Heart left ventricle (tissue), 13 donors: ENCODE measurements around the gene MRE11.

Experiments used
- CTCF ChIP-seq, 12 donors: fragments of 200-600 bp; sonication (generic) in 4 of 12; IDR thresholded peaks; one replicate each; pipeline versions ENCODE4 v1.5.0 to v1.8.0; 2018 to 2022; ENCODE audit warnings: antibody characterized with exemption in 12 of 12, mild to moderate bottlenecking in 5 of 12
- POLR2A ChIP-seq, 2 donors: fragments of 450-650 bp; IDR thresholded peaks; one replicate each; pipeline ENCODE4 v1.6.1; 2017; ENCODE audit warnings: antibody characterized with exemption in 2 of 2, mild to moderate bottlenecking in 2 of 2, moderate library complexity in 2 of 2
- donor health status: ischemic (EF 13 %, LVEDD 7.1; RV severe dilation, severe dysfunction).
- donor health status: DM: no; HTN: yes; CAD: no.
- donor health status: DM: no; HTN: no; CAD: no.
- donor health status: ischemic (EF 25% LVEDD 6.9; RV normal size, moderate dysfunction).
- donor health status: ischemic (EF 25% LVEDD 5.7; RV mildly dilated, moderate dysfunction).
- donor health status: ischemic (EF 35%, LVEDD 5.7; RV mildly dilated, moderate dysfunction).
- donor health status: nonischemic (EF 11% LVEDD 7.7; RV severe dilation, severe dysfunction).
- donor health status: DM: yes; HTN: yes; CAD: no.
- donor health status: PGD.
- donor health status: ischemic (EF 29% LVEDD 5.4; RV normal size, mild dysfunction).
- donor health status: nonischemic (EF 23%, LVEDD 6.1; RV moderate dilation, normal function).

DNA sequence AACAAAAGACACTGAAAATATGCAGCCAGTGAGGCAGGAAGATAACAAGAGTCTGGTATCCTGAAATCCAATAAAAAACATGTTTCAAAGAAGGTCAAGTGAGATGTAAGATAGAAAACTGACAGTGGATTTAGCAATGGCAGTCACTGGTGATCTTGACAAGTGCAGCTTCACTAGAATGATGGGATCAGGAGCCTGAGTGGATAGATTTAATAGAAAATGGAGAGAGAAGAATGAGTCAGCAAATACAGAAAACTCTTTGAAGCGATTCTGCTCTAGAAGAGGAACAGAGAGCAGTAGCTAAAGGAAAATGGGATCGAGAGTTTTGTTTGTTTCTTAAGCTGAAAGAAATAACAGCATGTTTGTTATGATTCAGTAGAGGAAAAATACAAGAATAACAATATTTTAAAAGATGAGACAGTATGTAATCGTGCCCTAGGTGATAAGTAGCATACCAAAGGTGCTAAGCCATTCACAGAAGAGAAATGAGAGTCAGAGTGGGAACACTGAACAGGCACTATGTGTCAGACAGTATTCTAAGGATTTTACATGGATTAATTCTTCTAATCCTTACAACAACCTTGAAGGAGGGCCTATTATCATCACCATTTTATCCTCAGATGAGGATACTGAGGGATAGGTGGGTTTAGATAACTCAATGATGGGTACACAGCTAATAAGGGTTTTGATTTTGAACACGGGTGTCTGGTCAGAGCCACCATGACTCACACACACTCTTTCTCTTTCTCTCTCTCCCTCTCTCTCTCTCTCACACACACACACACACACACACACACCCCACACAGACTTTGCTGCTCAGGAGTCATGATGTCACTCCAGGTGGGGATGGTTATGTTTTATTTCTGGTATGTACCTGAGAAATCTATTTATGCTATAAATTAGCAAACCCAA lies 36.3 kb downstream of the MRE11 start:
- TF ChIP-seq CTCF (IDR thresholded peaks at IDR 0.05), result no peak
- TF ChIP-seq POLR2A (IDR thresholded peaks at IDR 0.05), result no peak
